GM19023 (cell line): ENCODE data around the gene RALGPS1.

Source experiments
- ATAC-seq: cut with Tn5 transposase; IDR thresholded peaks from one replicate; pipeline ENCODE4 v1.9.1; 2021; ENCODE audit warnings: mild to moderate bottlenecking, moderate library complexity; ENCODE audit not compliant: unreplicated experiment

RALGPS1 gene

GRCh38 chr9:127114606-127115005, 200.0 kb downstream of the RALGPS1 start:
- no peak for ATAC-seq

GRCh38 chr9:127116088-127116726, 201.6 kb downstream of the RALGPS1 start:
- ATAC-seq = no peak

DNA sequence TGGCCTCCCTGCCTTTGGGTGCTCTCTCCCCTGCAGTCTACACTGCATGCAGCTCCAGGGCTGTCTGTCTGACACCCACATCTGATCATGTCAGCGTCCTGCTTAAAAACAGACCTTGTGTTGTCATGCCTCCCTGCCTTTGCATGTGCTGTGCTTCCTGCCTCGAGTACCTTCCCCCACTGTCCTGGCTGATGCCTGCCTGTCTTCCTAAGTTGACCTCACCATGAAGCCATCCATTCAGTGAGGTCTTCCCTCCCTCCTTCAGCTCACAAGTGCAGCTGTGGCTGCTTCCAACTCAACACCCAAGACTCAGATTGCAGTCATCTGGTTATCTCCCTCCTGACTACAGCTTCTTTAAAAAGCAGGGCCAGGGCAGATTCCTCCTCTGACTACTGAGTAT, 202.4 kb downstream of the RALGPS1 start:
- ATAC-seq = no peak

DNA sequence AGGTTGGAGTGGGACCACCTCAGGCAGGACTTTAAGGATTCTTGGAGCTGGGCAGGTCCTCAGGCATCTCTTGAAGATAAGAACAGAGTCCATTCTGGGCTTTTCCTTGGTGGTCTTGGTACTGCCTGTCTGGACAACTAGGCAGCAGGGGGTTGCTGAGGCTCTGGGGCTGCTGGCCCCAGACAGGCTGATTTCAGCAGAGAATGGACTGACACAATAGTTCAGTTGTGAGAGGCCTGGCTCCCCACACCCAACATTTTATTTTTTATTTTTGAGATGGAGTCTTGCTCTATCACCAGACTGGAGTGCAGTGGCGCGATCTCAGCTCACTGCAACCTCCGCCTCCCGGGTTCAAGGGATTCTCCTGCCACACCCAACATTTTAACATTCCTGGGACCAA, 203.2 kb downstream of the RALGPS1 start:
- ATAC-seq = no peak

GRCh38 chr9:127118597-127119319, 204.2 kb downstream of the RALGPS1 start:
- no peak for ATAC-seq

GRCh38 chr9:127119320-127119709, 204.7 kb downstream of the RALGPS1 start:
- no peak for ATAC-seq

DNA sequence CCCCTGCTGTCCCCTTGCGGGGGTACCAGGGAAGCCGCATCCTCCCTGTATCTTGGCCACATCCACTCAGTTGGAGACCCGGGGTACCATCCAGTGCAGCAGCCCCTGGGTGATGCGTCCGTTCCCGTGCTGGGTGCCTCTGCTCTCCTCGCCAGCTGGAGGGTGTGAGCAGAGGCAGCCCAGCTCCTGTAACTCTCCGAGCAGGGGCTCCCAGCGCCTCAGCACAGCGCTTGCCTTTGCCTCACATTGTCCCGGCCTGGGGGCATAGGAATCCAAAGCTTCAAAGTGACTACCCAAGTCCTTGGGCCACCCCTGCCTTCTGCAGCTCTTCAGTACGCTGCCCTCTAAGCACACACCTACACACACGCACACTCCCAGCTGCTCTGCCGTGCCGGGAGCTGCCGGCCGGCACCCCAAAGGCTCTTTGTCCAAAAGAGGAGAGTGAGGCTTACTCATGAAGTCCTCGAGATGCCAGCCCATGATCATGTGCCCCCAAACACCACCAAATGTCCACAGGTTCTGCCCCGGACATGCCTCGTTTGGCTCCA, 207.1 kb downstream of the RALGPS1 start:
- no peak for ATAC-seq

- peak; percentile 41 for ATAC-seq
Measured at GRCh38 chr9:127122176-127123063, 207.8 kb downstream of the RALGPS1 start, which contains the start of gene ANGPTL2. TSS of gene ANGPTL2 (minus strand) at chr9:127122635. CDS start at chr9:127108731, 13,904 bp downstream.

- no peak for ATAC-seq
Measured at GRCh38 chr9:127123064-127123890, 208.7 kb downstream of the RALGPS1 start.

GRCh38 chr9:127124111-127124531, 209.5 kb downstream of the RALGPS1 start:
- ATAC-seq = no peak

- ATAC-seq = no peak
Measured at GRCh38 chr9:127124792-127125191, 210.2 kb downstream of the RALGPS1 start.

- ATAC-seq = no peak
Measured at GRCh38 chr9:127126971-127127370, 212.4 kb downstream of the RALGPS1 start.

GRCh38 chr9:127128341-127129072, 213.9 kb downstream of the RALGPS1 start:
- no peak for ATAC-seq

DNA sequence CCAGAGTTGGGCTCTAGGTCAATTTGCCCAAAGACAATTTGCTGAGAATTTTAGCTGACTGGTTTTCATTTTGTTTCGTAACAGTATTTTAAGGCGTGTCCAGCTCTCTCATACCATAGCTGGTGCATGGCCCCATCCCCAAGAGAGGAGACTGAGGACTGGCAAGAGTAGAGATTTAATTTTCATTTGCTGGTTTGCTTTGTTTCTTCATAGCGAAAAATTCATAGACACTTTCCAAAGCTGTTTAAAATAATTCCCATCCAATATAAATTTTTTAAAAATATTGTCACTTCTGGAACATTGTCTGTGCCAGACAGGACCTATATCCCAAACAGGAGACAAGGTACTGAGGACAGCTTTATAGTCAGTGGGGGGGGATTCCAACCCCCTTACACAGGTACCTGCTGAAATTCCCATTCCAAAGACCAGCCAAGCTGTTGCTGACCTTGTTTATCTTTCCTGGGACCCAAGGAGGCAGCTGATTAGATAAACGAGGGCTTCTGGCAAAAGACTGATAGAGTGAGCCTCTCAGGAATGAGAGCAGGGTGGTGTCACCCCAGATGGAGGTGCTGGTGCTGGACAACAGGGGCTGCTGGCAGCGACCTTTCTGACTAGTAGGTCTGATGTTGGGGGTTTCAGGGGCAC, 214.6 kb downstream of the RALGPS1 start:
- no peak for ATAC-seq

DNA sequence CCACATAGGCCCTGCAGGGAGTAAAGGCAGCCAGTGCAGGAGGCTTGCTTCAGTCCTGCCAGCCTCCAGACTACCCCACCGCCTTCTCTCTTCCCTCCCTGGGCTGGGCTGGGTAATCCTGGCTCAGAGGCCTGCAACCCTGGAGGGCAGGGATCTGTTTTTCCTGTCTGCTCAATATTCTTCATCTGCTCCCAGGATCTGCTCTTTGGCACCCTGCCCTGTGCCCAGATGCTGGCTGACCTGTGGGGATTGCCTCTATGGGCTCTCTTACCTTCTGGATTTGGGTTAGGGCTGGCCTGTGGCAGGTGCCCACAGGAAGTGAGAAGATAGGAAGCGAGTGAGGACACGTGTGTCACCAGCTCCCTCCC, 215.1 kb downstream of the RALGPS1 start:
- ATAC-seq = no peak

GRCh38 chr9:127130235-127130634, 215.7 kb downstream of the RALGPS1 start:
- ATAC-seq = no peak

DNA sequence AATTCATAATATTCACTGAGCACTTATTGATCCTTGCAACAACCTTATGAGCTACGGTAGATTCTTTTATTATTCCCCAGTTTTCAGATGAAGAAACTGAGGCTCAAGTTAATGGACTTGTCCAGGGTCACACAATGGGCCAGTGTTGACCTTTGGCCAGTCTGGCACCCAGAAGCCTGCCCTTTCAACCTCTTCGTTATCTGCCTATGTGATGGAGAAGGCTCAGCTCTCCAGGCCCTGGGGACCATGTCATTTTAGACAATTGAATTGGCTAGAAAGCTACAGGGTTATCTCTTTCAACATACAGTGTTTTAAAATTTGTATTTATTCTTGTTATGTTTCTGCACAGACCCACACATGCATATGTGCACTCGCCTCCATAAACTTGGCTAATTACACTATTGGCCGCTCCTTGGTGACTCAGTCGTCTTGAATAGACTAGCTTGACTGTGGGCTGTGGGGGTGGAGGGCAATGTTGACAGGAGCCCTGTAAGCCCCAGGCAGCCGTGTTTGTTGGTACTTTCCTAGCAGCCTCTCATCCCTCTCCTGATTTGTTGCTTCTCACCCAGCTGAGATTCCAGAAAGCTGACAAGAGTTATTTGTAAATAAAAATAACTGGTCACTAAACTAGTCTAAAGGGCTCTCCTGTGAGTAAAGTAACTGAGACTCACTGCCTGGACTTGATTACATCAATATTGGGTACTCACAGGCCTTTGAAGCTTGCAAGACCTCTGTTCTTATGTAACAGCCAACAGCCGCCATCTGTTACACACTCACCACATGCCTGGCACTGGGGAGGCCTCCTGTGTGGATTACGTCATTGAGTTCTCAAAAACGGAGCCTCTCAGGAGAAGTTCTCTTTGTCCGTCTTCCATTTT, 216.3 kb downstream of the RALGPS1 start:
- ATAC-seq = no peak

DNA sequence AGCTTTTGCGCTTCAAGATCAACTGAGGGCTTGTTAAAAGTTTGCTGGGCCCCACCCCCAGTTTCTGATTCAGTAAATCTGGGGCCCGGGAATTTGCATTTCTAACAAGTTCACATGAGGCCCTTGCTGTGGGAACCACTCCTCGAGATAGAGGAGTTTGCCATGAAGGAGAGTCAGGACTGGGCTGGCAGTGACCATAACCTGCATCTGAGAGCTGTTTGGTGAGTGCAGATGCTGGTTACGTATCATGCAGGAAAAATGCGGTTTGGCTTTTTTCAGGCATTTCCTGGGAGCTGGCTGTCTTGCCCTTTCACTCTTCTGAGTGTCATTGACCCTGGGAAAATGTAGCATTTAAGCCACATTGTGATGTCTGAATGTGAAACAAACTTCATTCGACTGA, 217.3 kb downstream of the RALGPS1 start:
- ATAC-seq = no peak
